Stimulated activated memory B cell treated with anti-CD40 and anti-IgM and Interleukin-4, amounts not matched to agents 10 μg/mL and 1 μg/mL and 100 μg/mL, for 72 hours (primary cell): Measurements from ENCODE around the gene IFNGR2.
"Not testable (repeated sequence)": the region's sequence is repeated elsewhere in the genome, so short reads cannot be mapped to it uniquely, and the experiment has no call there.

Experiments
- ATAC-seq: fragments of 150-1000 bp; cut with Tn5 transposase; 2 replicates; pipeline ENCODE4 v1.10.0; 2021
- H3K27ac Mint-ChIP-seq: one replicate; pipeline ENCODE4 v1.8.0; 2022; ENCODE audit warnings: mild to moderate bottlenecking, mixed read lengths
- H3K27me3 Mint-ChIP-seq: one replicate; pipeline ENCODE4 v1.8.0; 2022; ENCODE audit warnings: mixed read lengths
- H3K36me3 Mint-ChIP-seq: one replicate; pipeline ENCODE4 v1.8.0; 2022; ENCODE audit warnings: mixed read lengths
- H3K4me1 Mint-ChIP-seq: one replicate; pipeline ENCODE4 v1.8.0; 2022; ENCODE audit warnings: mixed read lengths
- H3K4me3 Mint-ChIP-seq: one replicate; pipeline ENCODE4 v1.8.0; 2022; ENCODE audit warnings: mild to moderate bottlenecking, moderate library complexity, mixed read lengths
- H3K9me3 Mint-ChIP-seq: one replicate; pipeline ENCODE4 v1.8.0; 2022; ENCODE audit warnings: mixed read lengths

Gene IFNGR2

DNA sequence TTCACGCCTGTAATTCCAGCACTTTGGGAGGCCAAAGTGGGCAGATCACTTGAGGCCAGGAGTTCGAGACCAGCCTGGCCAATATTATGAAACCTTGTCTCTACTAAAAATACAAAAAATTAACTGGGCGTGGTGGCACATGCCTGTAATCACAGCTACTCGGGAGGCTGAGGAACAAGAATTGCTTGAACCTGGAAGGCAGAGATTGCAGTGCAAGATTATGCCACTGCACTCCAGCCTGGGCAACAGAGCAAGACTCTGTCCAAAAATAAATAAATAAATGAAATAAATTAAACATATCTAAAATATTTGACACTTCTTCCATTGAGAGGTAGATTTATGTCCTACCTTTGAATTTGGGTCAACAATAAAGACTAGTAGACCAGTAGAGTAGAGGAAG, 66.0 kb downstream of the IFNGR2 start:
- not testable (repeated sequence) for H3K4me3 Mint-ChIP-seq, ATAC-seq
- H3K36me3 Mint-ChIP-seq: peaks cover 13% of the 10 kb centered on the region

GRCh38 chr21:33470701-33471100, 67.5 kb downstream of the IFNGR2 start:
- Mint-ChIP-seq H3K4me1 (peaks cover 10% of the 10 kb centered on the region), H3K27ac (no peak overlapping the region)

More for the DNA sequence above, 66.0 kb downstream of the IFNGR2 start:
- not testable (repeated sequence) for H3K27ac Mint-ChIP-seq, H3K9me3 Mint-ChIP-seq, H3K27me3 Mint-ChIP-seq
- peaks cover 10% of the 10 kb centered on the region for H3K4me1 Mint-ChIP-seq

DNA sequence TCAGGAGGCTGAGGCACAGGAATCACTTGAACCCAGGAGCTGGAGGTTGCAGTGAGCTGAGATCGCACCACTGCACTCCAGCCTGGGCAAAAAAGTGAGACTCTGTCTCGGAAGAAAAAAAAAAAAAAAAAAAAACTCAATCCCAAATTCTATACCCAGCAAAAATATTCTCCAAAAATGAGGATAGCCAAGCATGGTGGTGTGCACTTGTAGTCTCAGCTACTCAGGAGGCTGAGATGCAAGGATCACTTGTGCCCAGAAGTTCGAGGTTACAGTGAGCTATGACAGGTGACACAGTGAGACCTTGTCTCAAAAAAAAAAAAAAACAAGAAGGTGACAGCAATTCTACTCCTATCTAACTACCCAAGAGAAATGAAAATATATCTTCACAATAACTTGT, 70.1 kb downstream of the IFNGR2 start:
- ATAC-seq: no peak
- Mint-ChIP-seq H3K4me3 (no peak overlapping the region), H3K9me3 (no peaks in the 10 kb centered on the region), H3K4me1 (peaks cover 23% of the 10 kb centered on the region), H3K36me3 (peaks cover 13% of the 10 kb centered on the region), H3K27me3 (no peaks in the 10 kb centered on the region), H3K27ac (no peak overlapping the region)

More at GRCh38 chr21:33470701-33471100, 67.5 kb downstream of the IFNGR2 start:
- Mint-ChIP-seq H3K9me3 (no peaks in the 10 kb centered on the region), H3K36me3 (peaks cover 13% of the 10 kb centered on the region), H3K4me3 (no peak overlapping the region), H3K27me3 (no peaks in the 10 kb centered on the region)
- ATAC-seq: no peak

- H3K27ac Mint-ChIP-seq: no peak overlapping the region
- ATAC-seq: no peak
- no peaks in the 10 kb centered on the region for H3K9me3 Mint-ChIP-seq
- H3K4me3 Mint-ChIP-seq: no peak overlapping the region
- peaks cover 13% of the 10 kb centered on the region for H3K36me3 Mint-ChIP-seq
- H3K4me1 Mint-ChIP-seq: peaks cover 32% of the 10 kb centered on the region
- no peaks in the 10 kb centered on the region for H3K27me3 Mint-ChIP-seq
Measured at GRCh38 chr21:33477066-33477465, 73.9 kb downstream of the IFNGR2 start.

DNA sequence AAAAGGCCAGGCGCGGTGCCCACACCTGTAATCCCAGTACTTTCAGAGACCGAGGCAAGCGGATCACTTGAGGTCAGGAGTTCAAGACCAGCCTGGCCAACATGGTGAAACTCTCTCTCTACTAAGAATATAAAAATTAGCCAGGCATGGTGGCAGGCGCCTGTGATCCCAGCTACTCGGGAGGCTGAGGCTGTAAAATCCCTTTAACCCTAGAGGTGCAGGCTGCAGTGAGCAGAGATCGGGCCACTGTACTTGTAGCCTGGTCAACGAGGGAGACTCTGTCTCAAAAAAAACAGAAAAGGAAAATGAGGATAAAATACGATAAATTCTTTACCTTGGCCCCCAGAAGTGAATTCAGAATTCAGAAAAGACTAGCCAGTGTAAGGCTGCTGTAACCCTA, 75.0 kb downstream of the IFNGR2 start:
- Mint-ChIP-seq H3K27ac (peak overlapping the region; percentile 95), H3K27me3 (no peaks in the 10 kb centered on the region), H3K36me3 (peaks cover 7% of the 10 kb centered on the region), H3K4me1 (peaks cover 32% of the 10 kb centered on the region), H3K9me3 (no peaks in the 10 kb centered on the region), H3K4me3 (peak overlapping the region; percentile 96)
- no peak for ATAC-seq

GRCh38 chr21:33478935-33479678, 75.9 kb downstream of the IFNGR2 start:
- H3K4me1 Mint-ChIP-seq: peaks cover 28% of the 10 kb centered on the region
- peak overlapping the region; percentile 96 for H3K4me3 Mint-ChIP-seq
- H3K9me3 Mint-ChIP-seq: no peaks in the 10 kb centered on the region
- H3K27ac Mint-ChIP-seq: peak overlapping the region; percentile 95
- no peaks in the 10 kb centered on the region for H3K27me3 Mint-ChIP-seq
- peak; percentile 49 for ATAC-seq
- no peaks in the 10 kb centered on the region for H3K36me3 Mint-ChIP-seq

- Mint-ChIP-seq H3K27ac (peak within 1 kb of the TSS; percentile 95), H3K27me3 (no peaks in the 10 kb centered on the region), H3K4me1 (peaks cover 28% of the 10 kb centered on the region), H3K9me3 (no peaks in the 10 kb centered on the region), H3K4me3 (peak within 1 kb of the TSS; percentile 96), H3K36me3 (no peaks in the 10 kb centered on the region)
- ATAC-seq: peak; percentile 97
Measured at GRCh38 chr21:33479679-33480480, 76.7 kb downstream of the IFNGR2 start, which contains the start of gene TMEM50B. Gene TMEM50B (minus strand): TSS chr21:33479974. CDS start chr21:33468885, 11,089 bp downstream.

- H3K27ac Mint-ChIP-seq: peak overlapping the region; percentile 95
- no peaks in the 10 kb centered on the region for H3K9me3 Mint-ChIP-seq
- H3K36me3 Mint-ChIP-seq: no peaks in the 10 kb centered on the region
- no peaks in the 10 kb centered on the region for H3K27me3 Mint-ChIP-seq
- peaks cover 28% of the 10 kb centered on the region for H3K4me1 Mint-ChIP-seq
- ATAC-seq: no peak
- H3K4me3 Mint-ChIP-seq: peak overlapping the region; percentile 96
Measured at GRCh38 chr21:33480481-33481103, 77.4 kb downstream of the IFNGR2 start.

GRCh38 chr21:33481314-33481943, 78.2 kb downstream of the IFNGR2 start:
- H3K4me3 Mint-ChIP-seq: no peak overlapping the region
- no peaks in the 10 kb centered on the region for H3K36me3 Mint-ChIP-seq
- no peaks in the 10 kb centered on the region for H3K27me3 Mint-ChIP-seq
- no peak for ATAC-seq
- H3K9me3 Mint-ChIP-seq: no peaks in the 10 kb centered on the region
- peaks cover 28% of the 10 kb centered on the region for H3K4me1 Mint-ChIP-seq
- no peak overlapping the region for H3K27ac Mint-ChIP-seq
